NCI-H2171 (cell line): ENCODE results near the gene DNAH9.

ENCODE experiments used
- DNase-seq: peaks from one replicate; lab custom pipeline; 2025; lab: John Stamatoyannopoulos, UW

DNAH9 gene

GRCh38 chr17:11651089-11651488 lies 52.8 kb downstream of the DNAH9 start:
- no peak for DNase-seq

- DNase-seq = no peak
These were observed 70.3 kb downstream of the DNAH9 start for GRCh38 chr17:11668618-11669017.

- no peak for DNase-seq
These were observed 72.9 kb downstream of the DNAH9 start for GRCh38 chr17:11671126-11671525.

DNA sequence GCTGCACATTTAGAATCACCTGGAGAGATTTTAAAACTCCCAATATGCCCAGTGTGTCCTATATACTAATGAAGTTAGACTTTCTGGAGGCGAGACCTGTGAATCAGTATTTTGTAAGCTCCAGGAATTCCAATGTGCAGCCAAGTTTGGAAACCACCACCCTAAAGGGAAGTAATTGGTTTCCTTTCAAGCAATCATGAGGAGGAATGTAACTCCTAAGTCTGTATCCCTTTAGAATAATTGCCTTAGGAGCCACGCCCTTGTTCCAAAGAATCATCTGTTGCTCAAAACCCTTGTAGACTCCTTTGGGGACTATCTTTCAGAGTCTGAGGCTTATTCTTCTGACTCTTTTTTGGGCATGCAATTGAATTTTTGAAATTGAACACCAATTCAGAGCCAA lies 84.4 kb downstream of the DNAH9 start:
- DNase-seq = no peak

DNA sequence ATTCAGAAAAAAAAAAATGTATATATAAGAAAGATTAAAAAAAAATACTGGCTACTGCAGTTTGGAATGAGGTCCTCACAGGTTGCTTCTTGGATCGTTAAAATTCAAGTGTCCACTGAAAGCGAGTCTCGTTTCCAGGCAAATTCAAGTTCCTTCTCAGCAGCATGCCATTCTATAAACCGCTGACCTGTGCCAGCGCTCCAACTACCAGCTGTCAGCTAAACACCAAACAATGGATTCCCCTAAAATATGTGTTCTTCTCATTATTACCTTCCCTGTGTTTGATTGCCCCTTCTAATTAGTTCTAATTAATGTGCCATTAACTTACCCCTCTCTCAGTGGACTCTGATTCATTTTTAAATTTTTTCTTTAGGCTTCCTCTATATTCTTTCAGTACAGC lies 92.4 kb downstream of the DNAH9 start:
- DNase-seq = no peak

- no peak for DNase-seq
These were observed 94.4 kb downstream of the DNAH9 start for GRCh38 chr17:11692688-11693087.

DNA sequence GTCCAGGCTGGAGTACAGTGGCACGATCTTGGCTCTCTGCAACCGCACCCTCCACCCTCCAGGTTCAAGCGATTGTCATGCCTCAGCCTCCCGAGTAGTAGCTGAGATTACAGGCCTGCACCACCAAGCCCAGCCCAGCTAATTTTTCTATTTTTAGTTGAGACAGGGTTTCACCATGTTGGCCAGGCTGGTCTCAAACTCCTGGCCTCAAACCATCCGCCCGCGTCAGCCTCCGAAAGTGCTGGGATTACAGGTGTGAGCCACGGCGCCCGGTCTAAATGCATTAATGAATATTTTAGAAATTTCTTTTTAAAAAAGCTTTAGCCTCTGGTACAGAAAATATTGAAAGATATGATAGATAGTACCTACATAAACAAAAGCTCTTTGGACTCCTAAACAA lies 95.0 kb downstream of the DNAH9 start:
- DNase-seq = no peak

DNA sequence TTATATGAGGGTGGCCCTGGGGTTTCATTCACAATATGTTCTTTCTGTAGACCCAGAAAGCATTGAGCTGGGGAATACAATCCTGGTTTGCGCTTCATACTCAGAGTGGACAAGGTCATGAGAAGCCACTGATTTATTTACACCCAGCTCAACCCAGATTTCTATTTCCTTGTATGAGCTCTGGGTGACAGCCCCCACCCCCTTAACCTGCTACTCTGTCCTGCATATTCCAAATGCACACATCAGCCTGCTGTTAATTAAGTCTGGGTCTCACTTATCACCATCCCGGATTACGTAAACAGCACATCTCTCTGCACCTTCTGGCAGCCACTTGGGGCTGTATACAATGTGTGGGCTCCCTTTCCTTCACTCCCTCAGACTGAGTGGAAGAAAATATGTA lies 102.4 kb downstream of the DNAH9 start:
- DNase-seq = no peak

- DNase-seq = no peak
These were observed 103.6 kb downstream of the DNAH9 start for GRCh38 chr17:11701911-11702310.

GRCh38 chr17:11704041-11704440 lies 105.8 kb downstream of the DNAH9 start:
- DNase-seq = no peak

DNA sequence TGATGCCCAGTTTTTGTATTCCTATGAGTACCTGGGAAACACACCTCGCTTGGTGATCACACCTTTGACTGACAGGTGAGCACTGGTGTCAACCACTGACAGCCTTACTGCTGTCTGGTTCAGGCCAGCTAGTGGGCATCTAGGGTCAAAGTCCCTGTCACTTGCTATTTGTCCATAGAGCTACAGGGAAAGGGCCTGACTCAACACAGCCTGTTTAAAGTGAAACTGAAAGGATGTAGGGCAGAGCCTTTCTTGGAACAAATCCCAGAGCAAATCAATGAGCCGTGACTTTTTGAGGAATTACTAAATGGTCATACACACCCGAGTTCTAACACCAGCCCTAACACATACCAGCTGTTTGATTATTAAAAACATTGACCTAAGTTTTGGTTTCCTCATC lies 106.8 kb downstream of the DNAH9 start:
- no peak for DNase-seq

DNA sequence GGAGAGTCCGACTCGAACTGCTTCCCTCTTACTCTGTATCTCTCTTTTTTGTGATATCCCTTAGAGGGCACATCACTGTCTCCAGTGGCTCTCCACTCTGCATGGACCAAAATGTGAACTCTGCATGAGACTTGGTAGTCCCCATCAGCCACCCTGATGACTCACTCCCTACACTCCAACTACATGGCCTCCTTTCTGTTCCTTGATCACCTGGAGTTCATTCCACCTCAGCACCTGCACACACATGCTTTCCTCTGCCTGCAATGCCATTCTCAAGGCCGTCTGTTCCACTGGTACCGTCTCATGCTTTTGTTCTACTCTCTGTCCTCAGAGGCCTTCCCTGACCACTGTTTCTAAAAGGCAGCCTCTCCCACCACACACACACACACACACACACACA lies 109.3 kb downstream of the DNAH9 start:
- no peak for DNase-seq

- DNase-seq = no peak
These were observed 114.2 kb downstream of the DNAH9 start for GRCh38 chr17:11712456-11712855.

DNA sequence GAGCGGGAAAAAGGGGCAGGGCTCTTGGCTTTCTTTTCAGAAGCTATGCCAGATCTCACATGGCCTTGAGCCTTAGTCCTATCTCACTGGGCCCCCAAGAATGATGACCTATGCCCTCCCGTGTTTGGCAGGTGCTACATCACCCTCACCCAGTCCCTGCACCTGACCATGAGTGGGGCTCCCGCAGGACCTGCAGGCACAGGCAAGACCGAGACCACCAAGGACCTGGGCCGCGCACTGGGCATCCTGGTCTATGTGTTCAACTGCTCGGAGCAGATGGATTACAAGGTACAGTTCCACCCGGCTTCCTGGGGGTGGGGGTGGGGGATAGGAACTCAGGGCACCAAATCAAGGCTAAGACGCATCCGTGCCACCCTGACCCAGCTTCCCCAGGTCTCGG lies 120.9 kb downstream of the DNAH9 start:
- DNase-seq = no peak

DNA sequence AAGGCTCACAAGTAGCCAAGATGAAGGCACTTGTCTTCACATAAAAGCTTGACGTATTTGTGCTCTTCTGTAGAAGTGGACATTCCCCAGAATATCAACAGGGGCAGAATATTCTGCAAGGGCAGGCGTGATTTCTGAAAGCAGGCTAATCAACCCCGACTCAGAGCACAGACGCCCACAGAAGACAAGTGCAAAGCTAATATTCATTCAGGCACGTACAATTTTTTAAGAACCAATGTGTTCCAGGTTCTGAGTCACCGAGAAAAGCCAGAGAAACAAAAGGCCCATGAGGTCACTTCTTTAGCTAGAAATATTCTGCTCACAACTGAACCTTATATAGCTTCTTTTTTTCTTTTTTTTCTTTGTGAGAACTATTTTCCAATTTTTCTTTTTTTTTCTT lies 121.6 kb downstream of the DNAH9 start:
- DNase-seq = no peak

DNA sequence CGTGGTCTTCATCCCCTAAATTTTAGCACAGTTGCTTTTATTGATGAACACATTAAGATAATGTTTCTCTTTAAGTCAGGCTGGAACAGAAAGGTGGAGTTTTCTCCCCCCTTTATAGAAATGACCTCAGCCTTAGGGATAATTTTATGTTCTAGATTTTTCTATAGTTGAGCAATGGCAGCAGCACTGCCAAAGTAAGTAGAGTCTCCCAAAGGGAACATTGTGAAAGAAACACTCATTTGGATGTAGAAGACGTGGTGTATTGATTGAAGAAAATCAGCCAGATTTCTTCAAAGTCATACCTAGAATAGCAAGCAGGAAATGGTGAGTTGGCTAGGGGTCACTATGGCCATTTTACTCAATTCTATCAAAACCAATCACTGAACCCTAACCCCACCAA lies 122.5 kb downstream of the DNAH9 start:
- DNase-seq = no peak

DNA sequence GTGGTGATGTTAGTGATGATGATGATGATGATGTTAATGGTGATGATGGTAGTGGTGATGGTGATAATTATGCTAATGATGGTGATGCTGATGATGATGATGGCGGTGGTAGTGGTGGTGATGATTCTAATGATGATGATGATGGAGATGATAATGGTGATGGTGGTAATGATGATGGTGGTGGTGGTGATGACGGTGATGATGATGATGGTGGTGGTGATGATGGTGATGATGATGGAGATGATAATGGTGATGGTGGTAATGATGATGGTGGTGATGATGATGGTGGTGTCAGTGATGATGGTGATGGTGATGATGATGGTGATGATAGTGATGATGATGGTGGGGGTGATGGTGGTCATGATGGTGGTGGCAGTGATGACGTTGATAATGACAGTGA lies 132.5 kb downstream of the DNAH9 start:
- DNase-seq = no peak

- DNase-seq = no peak
These were observed 138.5 kb downstream of the DNAH9 start for GRCh38 chr17:11736613-11737312.

DNA sequence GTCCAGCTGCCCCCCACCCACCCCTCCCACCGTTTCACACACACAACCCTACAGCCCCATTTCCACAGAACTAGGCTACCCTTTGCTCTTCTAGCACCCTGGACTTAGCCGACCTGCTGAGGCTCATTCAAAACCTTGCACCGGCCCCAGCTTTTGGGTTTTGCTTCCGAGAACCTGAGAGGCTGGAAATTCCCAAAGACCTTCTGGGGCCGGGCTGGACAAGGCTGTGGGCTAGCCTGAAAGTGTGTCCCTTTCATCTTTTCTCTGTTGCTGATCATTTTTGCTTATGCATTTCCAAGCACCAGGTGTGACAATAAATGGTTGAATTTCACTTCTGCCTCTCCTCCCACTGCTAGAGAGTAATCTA lies 139.0 kb downstream of the DNAH9 start:
- no peak for DNase-seq

DNA sequence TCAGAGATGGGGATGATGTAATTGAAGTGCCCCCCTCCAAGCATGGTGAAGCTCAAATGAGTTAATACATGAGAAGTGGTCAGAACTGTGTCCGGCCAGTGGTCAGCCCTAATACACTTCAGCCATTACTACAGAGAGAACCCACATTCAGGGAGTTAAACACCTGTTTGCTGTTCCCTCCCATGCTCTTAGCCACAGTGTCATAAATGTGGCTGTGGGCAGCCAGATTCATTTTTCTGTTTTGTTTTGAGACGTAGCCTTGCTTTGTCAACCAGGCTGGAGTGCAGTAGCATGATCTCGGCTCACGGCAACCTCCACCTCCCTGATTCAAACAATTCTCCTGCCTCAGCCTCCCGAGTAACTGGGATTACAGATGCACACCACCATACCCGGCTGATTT lies 139.9 kb downstream of the DNAH9 start:
- no peak for DNase-seq

DNA sequence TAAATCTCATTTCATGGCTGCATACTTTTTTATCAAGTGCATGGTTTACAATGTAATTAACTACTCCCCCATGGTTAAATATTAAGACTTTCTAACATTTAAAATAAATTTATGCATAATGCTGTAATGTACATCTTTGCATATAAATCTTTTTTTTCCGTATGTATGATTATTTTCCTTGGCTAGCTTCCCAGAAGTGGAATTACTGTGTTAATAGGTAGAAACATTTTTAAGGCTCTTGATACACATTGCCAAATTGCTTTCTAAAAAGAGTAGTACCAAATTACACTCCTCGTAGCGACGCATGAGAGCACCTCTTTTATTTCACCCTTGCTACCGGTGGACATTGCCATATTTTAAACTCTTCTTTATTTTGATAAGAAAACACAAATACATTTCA lies 141.1 kb downstream of the DNAH9 start:
- DNase-seq = no peak

- no peak for DNase-seq
These were observed 141.6 kb downstream of the DNAH9 start for GRCh38 chr17:11739848-11740247.

DNA sequence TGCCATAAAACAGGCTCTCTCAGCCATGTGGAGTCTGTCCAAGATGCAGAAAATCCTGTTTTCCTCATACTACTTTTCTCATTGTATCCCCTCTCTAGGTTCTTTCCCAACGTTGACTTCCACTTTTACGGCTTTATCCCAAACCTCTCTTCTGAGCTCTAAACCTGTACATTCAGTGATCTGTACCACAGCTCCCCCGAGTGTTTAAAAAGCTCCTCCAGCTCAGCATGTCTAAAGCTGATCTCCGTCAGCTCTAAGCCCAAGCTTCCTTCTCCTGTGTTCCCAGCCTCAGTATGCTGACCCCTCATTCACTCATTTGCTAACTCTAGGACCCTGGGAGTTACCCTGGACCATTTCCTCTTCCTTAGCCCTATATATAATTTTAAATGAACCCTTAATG lies 144.6 kb downstream of the DNAH9 start:
- DNase-seq = no peak

DNA sequence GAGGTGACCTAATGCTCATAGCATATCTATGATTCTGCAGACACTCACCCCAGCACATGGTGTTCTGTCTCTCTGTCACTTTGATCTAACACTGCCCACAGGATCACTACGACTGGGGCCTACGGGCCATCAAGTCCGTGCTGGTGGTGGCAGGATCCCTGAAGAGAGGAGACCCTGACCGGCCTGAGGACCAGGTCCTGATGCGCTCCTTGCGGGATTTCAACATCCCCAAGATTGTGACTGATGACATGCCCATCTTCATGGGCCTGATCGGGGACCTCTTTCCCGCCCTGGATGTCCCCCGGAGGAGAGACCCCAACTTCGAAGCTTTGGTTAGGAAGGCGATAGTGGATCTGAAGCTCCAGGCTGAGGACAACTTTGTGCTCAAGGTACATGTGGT lies 146.4 kb downstream of the DNAH9 start:
- no peak for DNase-seq

DNA sequence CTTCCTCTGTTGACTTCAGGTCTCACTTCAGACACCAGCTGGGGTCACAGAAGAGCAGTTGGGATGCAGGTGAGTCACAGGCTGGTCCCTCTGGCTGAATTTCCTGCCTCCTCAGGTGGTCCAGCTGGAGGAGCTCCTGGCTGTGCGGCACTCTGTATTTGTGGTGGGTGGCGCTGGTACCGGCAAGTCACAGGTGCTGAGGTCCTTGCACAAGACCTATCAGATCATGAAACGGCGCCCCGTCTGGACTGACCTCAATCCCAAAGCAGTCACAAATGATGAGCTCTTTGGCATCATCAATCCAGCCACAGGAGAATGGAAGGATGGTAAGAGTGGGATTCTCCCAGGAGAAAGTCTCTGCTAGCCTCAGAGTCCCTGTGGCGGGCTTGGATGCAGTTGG lies 149.2 kb downstream of the DNAH9 start:
- DNase-seq = no peak
